HUDEP-2 (cell line): ENCODE data around the gene CCDC50.

Experiments
- DNase-seq, 76 experiments: peaks; one replicate each; lab custom pipeline; 2025; ENCODE audit not compliant: unreplicated experiment in 76 of 76; lab: John Stamatoyannopoulos, UW

Gene CCDC50

DNA sequence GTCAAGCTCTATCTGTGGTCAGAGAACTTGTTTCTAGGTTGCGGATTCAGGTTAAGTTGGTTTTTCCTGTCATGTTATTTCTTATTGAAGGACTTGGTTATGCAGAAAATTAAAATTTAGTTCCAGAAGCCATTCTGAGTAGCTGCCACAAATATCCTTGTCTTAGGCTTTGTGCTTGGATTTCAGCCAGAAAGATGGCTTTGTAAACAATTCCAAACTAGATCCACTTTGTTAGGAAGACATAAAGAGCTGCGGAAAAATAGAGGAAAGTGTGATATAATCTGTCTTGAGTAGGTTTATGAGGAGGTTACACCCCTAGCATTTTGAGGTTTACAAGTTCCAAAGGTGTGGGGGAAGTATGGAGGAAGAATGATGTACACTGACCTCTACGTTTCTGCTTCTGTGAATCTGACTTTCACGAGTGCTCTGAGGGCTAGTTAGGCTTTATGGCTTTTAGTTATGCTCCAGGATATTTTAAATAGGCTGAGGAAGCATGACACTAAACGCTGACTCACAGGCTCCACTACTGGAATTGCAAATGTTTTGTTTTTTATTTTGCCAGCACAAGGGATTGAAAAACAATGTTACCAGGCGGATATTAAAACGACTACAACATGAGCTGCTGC, 47.4 kb downstream of the CCDC50 start:
- no peak for DNase-seq

DNA sequence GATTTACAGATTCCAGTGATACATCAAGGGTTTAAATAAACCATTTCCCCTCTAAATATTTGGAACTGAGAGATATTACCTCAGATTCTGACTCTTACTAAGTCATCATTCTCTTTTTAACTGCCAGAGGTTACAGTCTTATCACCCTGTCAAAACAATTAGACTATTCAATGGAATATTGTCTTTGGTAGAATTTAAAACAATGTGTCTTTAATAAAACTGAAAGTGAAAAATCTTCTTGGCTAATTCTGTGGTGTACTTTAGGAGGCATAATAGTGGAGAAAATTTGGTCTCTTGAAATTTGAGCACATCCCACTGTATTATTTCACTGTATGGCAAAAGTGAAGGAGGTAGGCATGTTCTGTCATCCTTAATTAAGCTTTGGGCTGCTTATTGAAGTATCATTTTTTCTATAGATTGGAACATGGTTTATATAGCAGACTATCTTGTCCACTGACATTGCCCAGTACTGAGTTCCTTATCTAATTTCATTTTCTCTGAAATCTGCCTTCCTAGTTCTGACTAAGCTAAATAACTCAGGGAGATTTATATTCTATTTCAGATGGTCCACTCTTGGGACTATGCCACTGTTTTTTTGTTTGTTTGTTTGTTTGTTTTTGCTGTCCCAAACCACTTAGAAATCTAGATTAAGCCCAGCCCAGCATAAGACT, 49.1 kb downstream of the CCDC50 start:
- no peak for DNase-seq

DNA sequence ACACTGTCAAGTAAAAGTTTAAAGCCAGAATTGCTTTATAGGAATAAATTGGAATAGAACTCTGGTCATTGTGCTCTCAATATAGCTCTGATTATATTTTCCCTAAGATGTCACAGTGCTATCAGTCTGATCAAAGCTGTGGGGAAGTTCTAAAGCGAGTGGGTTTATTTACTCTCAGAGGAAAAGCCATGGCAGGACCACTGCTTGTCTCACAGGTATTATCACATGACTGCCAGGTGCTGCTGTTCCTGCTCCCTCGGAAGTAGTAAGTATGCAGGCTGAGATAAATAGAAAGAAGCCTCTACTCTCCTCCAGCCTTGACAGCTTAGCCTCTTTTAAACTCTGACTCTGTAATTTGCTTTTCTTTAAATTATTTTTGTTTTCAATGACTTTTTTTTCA, 50.3 kb downstream of the CCDC50 start:
- DNase-seq = no peak

DNA sequence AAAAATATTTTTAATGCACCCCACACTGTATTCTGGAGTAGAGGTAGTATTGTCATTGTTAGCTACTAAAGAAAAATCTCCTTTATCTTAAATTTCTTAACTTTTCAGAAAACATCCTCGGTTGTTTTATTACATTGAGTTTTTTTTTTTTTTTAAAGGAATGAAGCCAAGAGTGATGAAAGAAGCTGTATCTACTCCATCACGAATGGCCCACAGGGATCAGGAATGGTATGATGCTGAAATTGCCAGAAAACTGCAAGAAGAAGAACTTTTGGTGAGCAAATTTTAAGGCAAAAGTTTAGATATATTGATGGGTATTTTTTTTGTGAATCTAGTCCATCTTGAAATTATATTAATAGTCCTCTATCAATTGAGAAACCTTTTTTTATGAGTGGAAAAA, 50.8 kb downstream of the CCDC50 start:
- DNase-seq = no peak

DNA sequence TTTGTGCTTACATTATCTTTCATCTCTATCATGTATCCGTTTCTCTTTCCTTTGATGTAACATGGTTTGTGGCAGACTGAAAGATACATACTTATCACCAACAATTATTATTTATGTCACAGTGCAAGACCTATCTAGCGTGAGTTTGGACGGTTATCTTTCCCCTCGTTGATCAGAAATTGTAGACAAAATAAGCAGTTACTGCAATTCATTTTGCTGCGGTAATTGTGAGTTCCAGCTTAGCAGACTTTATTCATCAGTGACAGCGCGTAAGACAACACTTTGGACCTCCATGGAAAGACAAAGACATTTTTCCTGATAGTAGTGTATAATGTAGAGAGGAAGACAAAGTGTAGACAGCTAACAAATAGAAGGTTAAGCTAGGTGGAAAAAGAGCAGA, 52.1 kb downstream of the CCDC50 start:
- DNase-seq = no peak

DNA sequence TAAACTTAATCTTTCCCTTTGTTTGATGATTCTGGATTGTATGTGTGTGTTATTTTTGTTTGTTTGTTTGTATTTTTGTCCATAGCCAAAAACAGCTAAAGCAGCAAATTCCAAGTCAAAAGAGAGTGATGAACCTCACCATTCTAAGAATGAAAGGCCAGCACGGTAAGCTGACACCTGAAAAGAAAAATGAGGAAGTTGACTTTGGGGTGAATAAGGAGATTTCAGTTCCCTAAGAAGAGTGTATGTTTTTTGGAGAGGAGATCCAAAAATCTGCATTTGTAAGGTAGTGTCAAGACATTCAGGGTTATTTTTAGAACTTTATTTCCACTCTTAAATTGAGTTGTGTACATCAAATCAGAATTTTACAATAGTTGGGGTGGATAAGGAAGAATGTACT, 53.5 kb downstream of the CCDC50 start:
- DNase-seq = no peak

DNA sequence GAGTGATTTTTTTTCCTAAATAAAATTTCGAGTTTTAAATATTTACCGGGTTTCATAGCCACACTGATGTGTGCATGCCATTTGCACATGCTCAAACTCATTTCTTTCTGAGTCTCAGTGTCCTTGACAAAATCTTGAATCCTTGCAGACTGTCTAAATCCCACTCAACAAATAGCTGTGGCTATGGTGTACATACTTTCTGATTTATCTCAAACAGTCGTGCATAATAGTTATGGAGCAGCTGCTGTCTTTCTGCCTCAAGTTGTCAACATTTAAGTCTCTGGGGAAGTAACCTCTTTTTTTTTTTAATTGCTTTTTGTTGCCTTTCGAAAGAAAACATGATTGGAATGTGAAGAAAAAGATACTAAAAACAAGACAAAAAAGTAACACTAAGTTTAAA, 53.9 kb downstream of the CCDC50 start:
- no peak for DNase-seq

DNA sequence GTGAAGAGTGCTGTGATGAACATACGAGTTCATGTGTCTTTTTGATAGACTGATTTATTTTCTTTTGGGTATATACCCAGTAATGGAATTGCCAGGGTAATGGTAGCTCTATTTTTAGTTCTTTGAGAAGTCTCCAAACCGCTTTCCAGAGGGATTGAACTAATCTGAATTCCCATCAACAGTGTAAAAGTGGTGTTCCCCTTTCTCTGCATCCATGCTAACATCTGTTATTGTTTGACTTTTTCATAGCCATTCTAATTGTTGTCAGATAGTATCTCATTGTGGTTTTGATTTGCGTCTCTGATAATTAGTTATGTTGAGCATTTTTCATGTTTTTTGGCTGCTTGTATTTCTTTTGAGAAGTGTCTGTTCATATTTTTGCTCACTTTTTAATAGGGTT, 55.9 kb downstream of the CCDC50 start:
- no peak for DNase-seq

DNA sequence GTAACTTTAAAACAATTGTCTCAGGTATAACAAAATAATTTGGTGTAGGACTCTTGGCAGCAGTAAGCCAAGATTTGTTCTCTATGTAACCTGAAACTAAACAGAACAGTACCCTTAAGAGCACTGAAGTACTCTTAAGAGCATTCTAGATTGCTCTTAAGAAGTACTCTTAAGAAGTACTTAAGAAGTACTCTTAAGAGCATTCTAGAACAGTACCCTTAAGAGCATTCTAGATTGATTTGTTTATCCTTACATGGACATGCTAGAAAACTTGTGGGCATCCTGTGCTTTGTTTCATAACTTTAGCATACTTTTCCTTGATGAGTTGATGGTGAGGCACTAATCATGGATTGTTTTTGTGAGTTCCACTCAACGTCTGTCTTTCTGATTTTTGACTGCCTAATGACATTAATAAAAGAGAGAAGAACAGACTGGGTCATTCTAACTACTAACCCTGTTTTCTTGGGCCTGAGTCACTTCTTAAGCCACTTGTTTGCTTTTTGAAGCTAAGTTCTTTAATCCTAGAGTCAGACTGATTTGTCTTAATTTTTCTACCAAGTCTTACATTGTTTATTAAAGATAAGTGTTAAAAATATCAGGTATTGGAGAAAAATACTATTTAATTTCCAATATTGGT, 58.4 kb downstream of the CCDC50 start:
- no peak for DNase-seq

DNA sequence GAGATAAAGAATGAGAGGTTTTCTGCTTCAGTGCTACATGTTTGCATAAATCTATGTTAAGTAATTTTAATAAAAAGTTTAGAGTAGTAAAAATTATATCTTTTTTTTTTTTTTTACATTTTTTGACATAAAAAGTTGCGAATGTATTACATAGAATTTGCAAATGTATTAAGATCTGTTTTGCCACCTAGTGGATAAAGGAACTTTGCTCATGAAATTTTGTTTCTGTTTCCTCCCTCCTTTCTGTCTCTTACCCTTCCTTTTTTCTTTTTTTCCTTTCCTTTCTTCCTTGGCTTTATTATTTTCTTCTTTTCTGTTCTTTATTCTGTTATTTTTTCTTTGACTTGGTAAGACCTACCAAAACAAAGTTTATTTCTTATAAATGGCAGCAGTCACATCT, 59.6 kb downstream of the CCDC50 start:
- DNase-seq = no peak

DNA sequence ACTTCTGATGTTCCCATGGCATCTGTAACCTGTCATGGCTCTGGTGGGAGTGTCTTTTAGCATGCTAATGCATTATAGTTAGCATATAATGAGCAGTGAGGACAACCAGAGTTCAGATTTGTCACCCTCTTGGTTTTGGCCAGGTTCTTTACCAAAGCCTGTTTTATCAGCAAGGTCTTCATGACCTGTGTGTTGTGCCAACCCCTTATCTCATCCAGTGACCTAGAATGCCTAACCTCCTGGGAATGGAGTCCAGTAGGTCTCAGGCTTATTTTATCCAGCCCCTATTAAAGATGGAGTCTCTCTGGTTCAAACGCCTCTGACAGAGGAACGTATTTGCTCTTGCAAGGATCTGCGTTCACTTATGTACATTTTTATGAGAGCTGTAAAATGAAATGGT, 61.4 kb downstream of the CCDC50 start:
- no peak for DNase-seq

DNA sequence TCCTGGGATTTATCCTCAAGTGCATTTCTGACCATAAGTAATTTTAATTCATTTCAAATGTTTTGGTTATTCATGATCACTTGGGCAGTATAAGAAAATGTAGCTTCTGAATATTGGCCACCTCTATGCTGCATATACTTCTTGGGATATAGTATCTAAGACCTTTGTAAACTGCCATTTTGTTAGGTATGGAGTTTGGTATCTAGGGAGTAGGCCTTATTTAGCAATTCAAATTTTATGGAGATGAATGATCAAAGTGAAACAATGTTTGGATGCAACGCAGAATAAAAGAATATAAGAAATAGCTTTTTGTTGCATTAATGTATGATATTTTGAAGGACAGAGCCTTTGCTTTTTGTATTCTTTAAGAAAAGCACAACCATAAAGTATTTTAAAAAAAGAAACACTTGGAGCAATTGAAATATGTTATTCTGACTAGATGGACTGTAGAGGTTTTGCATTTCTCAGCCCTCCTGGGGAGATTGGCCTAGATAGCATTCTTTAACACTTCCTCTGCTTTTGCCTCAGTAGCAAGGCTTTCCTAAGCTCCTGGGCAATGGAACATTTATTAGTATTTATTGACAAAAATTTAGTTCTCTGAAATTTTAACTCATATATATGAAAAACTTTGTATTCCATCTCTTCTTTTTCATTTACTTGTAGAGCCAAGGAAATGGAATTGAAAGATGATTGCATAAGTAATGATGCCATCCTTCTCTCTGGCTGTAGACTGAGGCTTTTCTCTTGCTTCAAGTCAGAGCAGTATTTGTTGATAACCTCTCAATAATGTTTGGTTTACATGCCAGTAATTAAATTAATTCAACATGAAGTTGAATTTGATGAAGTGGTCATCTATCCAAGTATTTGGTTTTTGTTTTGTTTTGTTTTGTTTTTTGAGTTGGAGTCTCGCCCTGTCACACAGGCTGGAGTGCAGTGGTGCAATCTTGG, 62.9 kb downstream of the CCDC50 start:
- no peak for DNase-seq

DNA sequence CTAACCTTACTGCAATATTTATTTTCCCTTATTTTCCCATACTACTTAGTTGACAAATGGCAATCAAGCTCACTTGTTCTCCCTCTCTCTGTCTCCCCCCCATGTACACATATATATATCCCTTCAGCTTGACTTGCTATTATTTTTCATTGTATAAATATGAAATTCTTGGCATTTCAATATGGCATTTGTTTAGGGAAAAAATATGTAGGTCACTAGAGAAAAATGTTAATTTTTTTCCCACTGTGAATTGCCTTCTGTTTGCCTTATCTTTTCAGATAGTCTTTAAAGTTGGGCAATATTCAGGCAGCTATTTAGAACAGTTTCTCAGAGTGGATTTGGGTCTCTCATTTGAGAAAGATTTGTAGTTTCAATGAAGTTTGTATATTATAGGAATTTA, 64.0 kb downstream of the CCDC50 start:
- no peak for DNase-seq

DNA sequence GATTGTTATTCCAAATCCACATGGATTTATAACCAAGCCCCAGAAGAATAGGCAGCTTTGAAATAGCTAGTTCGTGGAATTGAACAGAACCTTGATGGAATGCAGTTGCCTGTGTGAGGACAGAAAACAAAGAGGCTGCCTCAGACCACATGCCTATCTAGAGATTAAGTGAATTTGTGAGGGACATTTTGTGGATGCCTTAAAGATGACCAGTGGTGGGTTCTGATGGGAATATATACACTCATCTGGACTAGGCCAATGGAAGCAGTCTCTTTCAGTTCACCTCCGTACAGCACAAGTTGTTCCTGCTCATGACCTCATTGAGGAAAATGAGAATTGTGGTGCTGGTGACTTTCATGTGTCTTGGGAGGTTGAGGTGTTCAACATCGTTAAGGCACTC, 68.6 kb downstream of the CCDC50 start:
- DNase-seq = no peak

DNA sequence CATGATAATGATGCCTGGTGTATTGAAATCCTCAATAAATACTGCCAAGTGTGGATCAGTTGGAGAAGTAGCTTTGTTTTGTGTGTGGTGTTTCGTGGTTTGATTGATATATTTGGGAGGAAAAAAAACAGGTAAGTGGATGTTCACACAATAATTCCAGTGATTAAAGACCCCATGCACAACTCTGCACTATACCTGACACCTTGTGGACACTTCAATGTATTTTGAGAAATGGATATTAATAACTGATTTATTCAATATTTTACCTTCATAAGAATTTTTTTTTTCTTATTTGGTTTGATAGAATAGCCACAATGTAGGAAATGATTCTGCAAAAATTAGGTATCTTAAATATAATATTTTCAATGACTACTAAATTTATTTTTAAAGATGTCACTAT, 69.4 kb downstream of the CCDC50 start:
- no peak for DNase-seq

DNA sequence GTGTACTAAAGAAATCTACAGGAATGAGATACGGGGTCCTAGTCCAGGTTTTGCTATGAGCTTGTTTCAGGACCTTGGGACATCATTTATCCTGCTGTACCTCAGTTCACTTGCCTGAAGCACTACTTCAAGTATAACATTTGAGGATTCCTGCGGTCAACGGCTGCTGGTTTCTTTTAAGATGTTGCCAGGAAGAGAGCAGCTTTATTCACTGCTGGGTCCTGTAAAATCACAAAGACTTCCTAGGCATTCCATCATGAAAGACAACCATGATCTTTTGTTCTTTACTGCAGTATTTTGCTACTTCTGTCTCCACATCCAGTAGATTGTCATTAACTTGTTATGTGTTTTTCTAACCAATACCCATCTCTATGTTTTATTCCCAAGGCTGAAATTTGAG, 70.7 kb downstream of the CCDC50 start:
- no peak for DNase-seq

DNA sequence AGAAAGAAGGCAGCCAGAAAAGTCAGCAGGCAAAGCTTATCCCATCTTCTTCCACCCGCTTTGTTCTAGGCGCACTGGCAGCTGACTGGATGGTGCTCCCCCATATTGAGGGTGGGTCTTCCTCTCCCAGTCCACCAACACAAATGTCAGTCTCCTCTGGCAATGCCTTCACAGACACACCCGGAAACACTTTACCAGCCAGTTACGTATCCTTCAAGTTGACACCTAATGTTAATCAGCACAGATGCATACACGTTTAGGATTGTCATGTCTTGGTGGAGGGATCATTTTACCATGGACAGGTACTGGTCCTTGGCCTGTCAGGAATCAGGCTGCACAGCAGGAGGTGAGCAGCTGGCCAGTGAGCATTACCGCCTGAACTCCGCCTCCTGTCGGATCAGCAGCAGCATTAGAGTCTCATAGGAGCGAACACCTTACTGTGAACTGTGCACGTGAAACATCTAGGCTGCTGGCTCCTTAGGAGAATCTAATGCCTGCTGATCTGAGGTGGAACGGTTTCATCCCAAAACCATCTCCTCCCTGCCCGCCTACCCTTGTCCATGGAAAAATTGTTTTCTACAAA, 72.7 kb downstream of the CCDC50 start:
- no peak for DNase-seq

DNA sequence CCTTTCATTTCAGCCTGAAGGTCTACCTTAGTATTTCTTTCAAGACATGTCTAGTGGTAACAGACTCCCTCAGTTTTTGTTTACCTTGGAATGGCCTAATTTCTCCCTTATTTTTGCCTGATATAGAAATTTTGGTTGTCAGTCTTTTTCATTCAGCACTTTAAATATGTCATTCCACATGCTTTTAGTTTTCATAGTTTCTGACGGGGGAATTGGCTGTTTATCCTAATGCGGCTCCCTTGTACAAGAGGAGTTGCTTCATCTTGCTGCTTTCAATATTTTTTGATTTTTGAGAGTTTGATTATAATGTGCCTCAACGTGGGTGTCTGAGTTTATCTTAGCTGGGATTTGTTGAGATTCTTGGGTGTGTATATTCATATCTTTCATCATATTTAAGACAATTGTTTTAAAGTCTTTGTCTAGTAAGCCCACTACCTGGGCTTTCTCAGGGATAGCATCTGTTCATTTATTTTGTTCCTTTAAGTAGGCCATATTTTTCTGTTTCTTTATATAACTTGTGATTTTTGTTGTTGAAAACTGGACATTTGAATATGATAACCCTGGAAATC, 80.7 kb downstream of the CCDC50 start:
- DNase-seq = no peak

DNA sequence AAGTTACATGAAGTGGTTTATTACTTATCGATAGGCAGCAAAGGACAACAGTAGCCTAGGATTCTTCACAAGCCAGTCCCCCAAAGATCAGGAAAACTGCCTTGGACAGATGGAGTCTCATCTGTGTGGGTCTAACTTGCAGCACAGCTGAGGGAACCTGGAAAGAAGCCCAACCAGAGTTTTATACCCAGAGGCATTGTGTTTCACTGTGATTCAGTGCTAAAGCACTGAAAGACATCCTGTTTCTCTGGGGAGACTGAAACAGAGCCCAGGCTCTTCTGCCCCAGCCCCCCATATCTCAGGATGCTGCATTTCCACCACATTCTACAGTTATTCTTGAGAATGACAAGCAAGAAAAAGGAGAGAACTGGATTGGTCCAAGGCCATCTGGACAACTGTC, 83.6 kb downstream of the CCDC50 start:
- no peak for DNase-seq

DNA sequence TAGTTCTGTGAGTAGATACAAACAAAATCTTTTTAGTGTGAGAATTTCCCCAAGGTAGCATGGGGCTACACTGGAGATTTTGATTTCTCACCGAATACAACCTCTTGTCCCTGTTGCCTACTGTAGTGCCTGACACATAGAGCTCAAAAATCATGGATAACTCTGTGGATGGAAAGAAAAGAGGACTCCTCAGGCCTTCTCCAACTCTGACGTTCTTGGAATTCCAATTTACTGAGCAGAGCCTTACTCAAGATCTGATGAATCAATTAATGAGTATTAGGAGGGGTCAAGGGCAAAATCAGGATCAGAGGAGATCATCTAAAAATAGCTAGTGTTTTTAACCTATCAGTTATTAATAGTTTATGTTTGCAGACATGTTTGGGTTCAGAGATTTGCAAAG, 85.1 kb downstream of the CCDC50 start:
- no peak for DNase-seq

DNA sequence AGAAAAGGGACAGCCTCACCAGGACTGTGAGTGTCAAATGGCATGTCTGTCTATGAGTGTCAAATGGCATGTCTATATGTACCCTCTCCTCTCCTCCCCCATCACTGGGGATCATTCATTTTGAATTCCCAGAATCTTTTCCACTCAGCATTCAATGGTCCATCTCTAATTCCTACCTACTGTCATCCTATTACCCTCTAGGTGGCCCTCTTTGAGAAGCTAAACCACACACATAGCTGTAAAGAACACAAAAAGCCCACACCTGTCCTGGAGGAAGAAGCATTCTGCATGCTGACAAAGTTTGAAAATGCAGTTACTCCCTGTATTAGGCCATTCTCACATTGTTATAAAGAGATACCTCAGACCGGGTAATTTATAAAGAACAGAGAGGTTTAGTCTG, 85.5 kb downstream of the CCDC50 start:
- DNase-seq = no peak
